Thyroid gland (tissue), 4 donors: Measurements from ENCODE around the gene CA10.

Experiments used
- POLR2A ChIP-seq, 2 donors: fragments of 450-650 bp; IDR thresholded peaks; one replicate each; pipeline ENCODE4 v1.6.1; 2017; ENCODE audit warnings: antibody characterized with exemption in 2 of 2, mild to moderate bottlenecking in 2 of 2, moderate library complexity in 1 of 2
- TF ChIP-seq, protein P1 (sequence below), 6 experiments: fragments of 200-600 bp in 3 of 6; fragments of 450-650 bp in 3 of 6; sonication (generic) in 3 of 6; IDR thresholded peaks; one replicate each; pipeline ENCODE4 v1.5.1; 2016 to 2019; ENCODE audit warnings: antibody characterized with exemption in 6 of 6, mild to moderate bottlenecking in 2 of 6, inconsistent platforms in 1 of 6, moderate library complexity in 1 of 6

DNA sequence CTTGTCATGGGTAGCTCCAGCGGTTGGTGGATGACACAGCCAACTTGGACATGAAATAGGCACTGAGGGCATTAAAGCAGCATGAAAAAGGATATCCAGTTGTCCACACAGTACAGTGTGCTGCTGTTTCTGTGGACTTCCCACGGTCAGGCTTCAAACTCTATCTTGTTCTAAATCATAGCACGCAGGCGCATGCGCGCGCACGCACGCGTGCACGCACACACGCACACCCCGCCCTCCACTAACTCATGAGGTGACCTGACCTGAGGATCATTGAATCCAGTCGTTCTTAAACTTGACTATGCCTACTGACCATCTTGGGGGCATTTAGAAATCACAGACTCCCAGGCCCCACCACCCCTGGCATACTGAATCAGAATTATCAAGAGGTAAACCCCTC, 361.4 kb downstream of the CA10 start:
- TF ChIP-seq POLR2A (IDR thresholded peaks at IDR 0.05) = no peak
- TF ChIP-seq, protein P1, sequence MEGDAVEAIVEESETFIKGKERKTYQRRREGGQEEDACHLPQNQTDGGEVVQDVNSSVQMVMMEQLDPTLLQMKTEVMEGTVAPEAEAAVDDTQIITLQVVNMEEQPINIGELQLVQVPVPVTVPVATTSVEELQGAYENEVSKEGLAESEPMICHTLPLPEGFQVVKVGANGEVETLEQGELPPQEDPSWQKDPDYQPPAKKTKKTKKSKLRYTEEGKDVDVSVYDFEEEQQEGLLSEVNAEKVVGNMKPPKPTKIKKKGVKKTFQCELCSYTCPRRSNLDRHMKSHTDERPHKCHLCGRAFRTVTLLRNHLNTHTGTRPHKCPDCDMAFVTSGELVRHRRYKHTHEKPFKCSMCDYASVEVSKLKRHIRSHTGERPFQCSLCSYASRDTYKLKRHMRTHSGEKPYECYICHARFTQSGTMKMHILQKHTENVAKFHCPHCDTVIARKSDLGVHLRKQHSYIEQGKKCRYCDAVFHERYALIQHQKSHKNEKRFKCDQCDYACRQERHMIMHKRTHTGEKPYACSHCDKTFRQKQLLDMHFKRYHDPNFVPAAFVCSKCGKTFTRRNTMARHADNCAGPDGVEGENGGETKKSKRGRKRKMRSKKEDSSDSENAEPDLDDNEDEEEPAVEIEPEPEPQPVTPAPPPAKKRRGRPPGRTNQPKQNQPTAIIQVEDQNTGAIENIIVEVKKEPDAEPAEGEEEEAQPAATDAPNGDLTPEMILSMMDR (IDR thresholded peaks at IDR 0.05) = no peak
